SK-N-SH (cell line): ENCODE measurements around the gene GLIPR1L1. TPM values are rescaled to one million over a fixed set of nuclear protein-coding genes. Genes with fewer than 3 reads are reported as not detected.

ENCODE experiments used
- CTCF ChIA-PET: fragments of 300-600, 350-600 bp; formaldehyde crosslinking; extraction: SDS; loops from one replicate; lab custom pipeline; 2021; lab: Yijun Ruan, JAX
- POLR2A ChIA-PET: fragments of 350-600 bp; sonication (Branson Sonifier 250); formaldehyde crosslinking; extraction: SDS; loops from one replicate; lab custom pipeline; 2020; ENCODE audit warnings: antibody characterized with exemption, inconsistent platforms; lab: Yijun Ruan, JAX
- DNase-seq: peaks from one replicate; pipeline ENCODE4 v3.0.0; 2012
- H2AFZ ChIP-seq: fragments of 200-600 bp; sonication (generic); 2 replicates; pipeline ENCODE4 v1.8.1; 2016; ENCODE audit warnings: antibody characterized with exemption, mild to moderate bottlenecking, low read depth
- H3F3A ChIP-seq: fragments of 200-600 bp; sonication (generic); replicated peaks from 2 replicates; pipeline ENCODE3; 2016; ENCODE audit warnings: antibody characterized with exemption, mild to moderate bottlenecking; ENCODE audit not compliant: insufficient read depth
- H3K27ac ChIP-seq, 2 experiments: fragments of 200-500 bp in 1 of 2; fragments of 200-600 bp in 1 of 2; sonication (Bioruptor generic) in 1 of 2; sonication (generic), shearing (Covaris generic) in 1 of 2; 2 replicates each; pipeline versions ENCODE4 v1.5.1 to v1.6.1; 2014 to 2016; ENCODE audit warnings: low read depth in 2 of 2, inconsistent platforms in 1 of 2, low read length in 1 of 2, mild to moderate bottlenecking in 1 of 2, mixed read lengths in 1 of 2
- H3K27me3 ChIP-seq: fragments of 200-600 bp; sonication (generic), shearing (Covaris generic); 2 replicates; pipeline ENCODE4 v1.6.1; 2016; ENCODE audit warnings: mixed run types; ENCODE audit not compliant: insufficient read depth
- H3K36me3 ChIP-seq, 2 experiments: fragments of 200-500 bp in 1 of 2; fragments of 200-600 bp in 1 of 2; sonication (Bioruptor generic) in 1 of 2; sonication (generic) in 1 of 2; replicated peaks in 1 of 2; 2 replicates each; pipeline versions ENCODE3 to v1.5.1; 2014 to 2016; ENCODE audit warnings: low read length in 1 of 2, mild to moderate bottlenecking in 1 of 2; ENCODE audit not compliant: insufficient read depth in 2 of 2, control insufficient read depth in 1 of 2
- H3K4me1 ChIP-seq, 2 experiments: fragments of 200-500 bp in 1 of 2; fragments of 200-600 bp in 1 of 2; sonication (Bioruptor generic) in 1 of 2; sonication (generic), shearing (Covaris generic) in 1 of 2; 2 replicates each; pipeline versions ENCODE4 v1.5.1 to v1.6.1; 2014 to 2016; ENCODE audit warnings: low read depth in 1 of 2, low read length in 1 of 2, mixed run types in 1 of 2; ENCODE audit not compliant: insufficient read depth in 2 of 2, control insufficient read depth in 1 of 2
- H3K4me2 ChIP-seq: fragments of 200-600 bp; sonication (generic), shearing (Covaris generic); 2 replicates; pipeline ENCODE4 v1.6.1; 2017; ENCODE audit warnings: mixed run types
- H3K4me3 ChIP-seq, 2 experiments: fragments of 200-500 bp in 1 of 2; fragments of 200-600 bp in 1 of 2; sonication (Bioruptor generic) in 1 of 2; sonication (generic), shearing (Covaris generic) in 1 of 2; 2 replicates each; pipeline versions ENCODE4 v1.5.1 to v1.8.1; 2014 to 2016; ENCODE audit warnings: low read depth in 2 of 2, inconsistent platforms in 1 of 2, low read length in 1 of 2, mild to moderate bottlenecking in 1 of 2, mixed read lengths in 1 of 2, moderate library complexity in 1 of 2
- H3K79me2 ChIP-seq: fragments of 200-600 bp; sonication (generic); 2 replicates; pipeline ENCODE4 v1.8.1; 2017; ENCODE audit warnings: mild to moderate bottlenecking; ENCODE audit not compliant: insufficient read depth
- H3K9ac ChIP-seq: fragments of 200-600 bp; sonication (generic); 2 replicates; pipeline ENCODE4 v1.6.1; 2017; ENCODE audit warnings: mixed run types
- H3K9me2 ChIP-seq: fragments of 200-600 bp; sonication (generic); 2 replicates; pipeline ENCODE4 v1.6.1; 2017; ENCODE audit warnings: mixed run types
- H3K9me3 ChIP-seq: fragments of 200-600 bp; sonication (generic); 2 replicates; pipeline ENCODE4 v1.6.1; 2017; ENCODE audit warnings: mixed run types, mild to moderate bottlenecking, moderate library complexity
- H4K20me1 ChIP-seq: fragments of 200-600 bp; sonication (generic); 2 replicates; pipeline ENCODE4 v1.6.1; 2017; ENCODE audit warnings: mild to moderate bottlenecking, mixed run types; ENCODE audit not compliant: insufficient read depth
- ELF1 ChIP-seq: IDR thresholded peaks from 2 replicates; pipeline ENCODE4 v1.4.0; 2012
- FOSL2 ChIP-seq: IDR thresholded peaks from 2 replicates; pipeline ENCODE4 v1.4.0; 2012; ENCODE audit warnings: low read depth, mild to moderate bottlenecking, moderate library complexity, borderline replicate concordance
- FOXJ3 ChIP-seq: sonication (generic); formaldehyde crosslinking; IDR thresholded peaks from 2 replicates; pipeline ENCODE4 v1.5.1; 2020; ENCODE audit warnings: mild to moderate bottlenecking, missing genetic modification reagents
- FOXM1 ChIP-seq: IDR thresholded peaks from 2 replicates; pipeline ENCODE4 v1.4.0; 2012; ENCODE audit warnings: low read depth, mild to moderate bottlenecking
- GATA2 ChIP-seq: sonication (generic); formaldehyde crosslinking; IDR thresholded peaks from 2 replicates; pipeline ENCODE4 v1.5.0; 2020; ENCODE audit warnings: mild to moderate bottlenecking, missing genetic modification reagents
- JUND ChIP-seq: IDR thresholded peaks from 2 replicates; pipeline ENCODE4 v1.4.0; 2012
- MEF2A ChIP-seq: IDR thresholded peaks from 2 replicates; pipeline ENCODE4 v1.4.0; 2012; ENCODE audit warnings: low read depth, borderline replicate concordance
- RAD21 ChIP-seq: IDR thresholded peaks from 2 replicates; pipeline ENCODE4 v1.6.1; 2012; ENCODE audit warnings: mild to moderate bottlenecking, low read length
- SIN3A ChIP-seq: IDR thresholded peaks from 2 replicates; pipeline ENCODE4 v1.6.1; 2012; ENCODE audit warnings: low read depth, mild to moderate bottlenecking, low read length, moderate library complexity, borderline replicate concordance
- USF2 ChIP-seq: fragments of 150-350 bp; IDR thresholded peaks from 2 replicates; pipeline ENCODE4 v1.6.1; 2017; ENCODE audit warnings: antibody characterized with exemption, low read length, low read depth, borderline replicate concordance
- YY1 ChIP-seq: IDR thresholded peaks from 2 replicates; pipeline ENCODE4 v1.4.0; 2012; ENCODE audit warnings: low read depth, mild to moderate bottlenecking
- WGBS: methylation state at CpG from one replicate; pipeline ENCODE4 v1.1.6; 2017; ENCODE audit warnings: low lambda C conversion rate; 5-methylcytosine and 5-hydroxymethylcytosine counted together
- polyA plus RNA-seq, 3 experiments: library from polyadenylated mRNA; depleted of rRNA; stranded (reverse); fragments of >200 nt; gene quantifications; 2 replicates each; pipeline ENCODE4 v1.2.3, GENCODE V29; 2012
- TF ChIP-seq, protein P1 (sequence below): fragments of 150-350 bp; IDR thresholded peaks from 2 replicates; pipeline ENCODE4 v1.6.1; 2016; ENCODE audit warnings: mild to moderate bottlenecking, low read depth, low read length
- TF ChIP-seq, protein P2 (sequence below): fragments of 200-600 bp; sonication (generic); IDR thresholded peaks from 2 replicates; pipeline ENCODE4 v1.6.1; 2017; ENCODE audit warnings: antibody characterized with exemption, mild to moderate bottlenecking, moderate library complexity
- TF ChIP-seq, protein P3 (sequence below): IDR thresholded peaks from 2 replicates; pipeline ENCODE4 v1.4.0; 2012; ENCODE audit warnings: low read depth
- TF ChIP-seq, protein P4 (sequence below): IDR thresholded peaks from 2 replicates; pipeline ENCODE4 v1.4.0; 2012; ENCODE audit warnings: low read depth, borderline replicate concordance
- TF ChIP-seq, protein P5 (sequence below): IDR thresholded peaks from 2 replicates; pipeline ENCODE4 v1.4.0; 2012; ENCODE audit warnings: low read depth, borderline replicate concordance

Gene GLIPR1L1
- polyA plus RNA-seq, 1 of the 3 experiments (the other 2 are of a cell fraction), result not detected

- no peak for DNase-seq
- ChIA-PET POLR2A (no interaction called here), CTCF (no interaction called here)
- no peak overlapping the region for H3K4me3 ChIP-seq
- no peaks in the 10 kb centered on the region for H3K27me3 ChIP-seq
- no peak overlapping the region for H3K4me2 ChIP-seq
- H3K9me3 ChIP-seq, result no peaks in the 10 kb centered on the region
- no peaks in the 10 kb centered on the region for H3K9me2 ChIP-seq
- H3K36me3 ChIP-seq, result no peaks in the 10 kb centered on the region
- H3K27ac ChIP-seq, result no peak overlapping the region
- TF ChIP-seq, protein P1, sequence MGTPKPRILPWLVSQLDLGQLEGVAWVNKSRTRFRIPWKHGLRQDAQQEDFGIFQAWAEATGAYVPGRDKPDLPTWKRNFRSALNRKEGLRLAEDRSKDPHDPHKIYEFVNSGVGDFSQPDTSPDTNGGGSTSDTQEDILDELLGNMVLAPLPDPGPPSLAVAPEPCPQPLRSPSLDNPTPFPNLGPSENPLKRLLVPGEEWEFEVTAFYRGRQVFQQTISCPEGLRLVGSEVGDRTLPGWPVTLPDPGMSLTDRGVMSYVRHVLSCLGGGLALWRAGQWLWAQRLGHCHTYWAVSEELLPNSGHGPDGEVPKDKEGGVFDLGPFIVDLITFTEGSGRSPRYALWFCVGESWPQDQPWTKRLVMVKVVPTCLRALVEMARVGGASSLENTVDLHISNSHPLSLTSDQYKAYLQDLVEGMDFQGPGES, result no peak
- TF ChIP-seq RAD21 (no peak), JUND (no peak)
- TF ChIP-seq, protein P2, sequence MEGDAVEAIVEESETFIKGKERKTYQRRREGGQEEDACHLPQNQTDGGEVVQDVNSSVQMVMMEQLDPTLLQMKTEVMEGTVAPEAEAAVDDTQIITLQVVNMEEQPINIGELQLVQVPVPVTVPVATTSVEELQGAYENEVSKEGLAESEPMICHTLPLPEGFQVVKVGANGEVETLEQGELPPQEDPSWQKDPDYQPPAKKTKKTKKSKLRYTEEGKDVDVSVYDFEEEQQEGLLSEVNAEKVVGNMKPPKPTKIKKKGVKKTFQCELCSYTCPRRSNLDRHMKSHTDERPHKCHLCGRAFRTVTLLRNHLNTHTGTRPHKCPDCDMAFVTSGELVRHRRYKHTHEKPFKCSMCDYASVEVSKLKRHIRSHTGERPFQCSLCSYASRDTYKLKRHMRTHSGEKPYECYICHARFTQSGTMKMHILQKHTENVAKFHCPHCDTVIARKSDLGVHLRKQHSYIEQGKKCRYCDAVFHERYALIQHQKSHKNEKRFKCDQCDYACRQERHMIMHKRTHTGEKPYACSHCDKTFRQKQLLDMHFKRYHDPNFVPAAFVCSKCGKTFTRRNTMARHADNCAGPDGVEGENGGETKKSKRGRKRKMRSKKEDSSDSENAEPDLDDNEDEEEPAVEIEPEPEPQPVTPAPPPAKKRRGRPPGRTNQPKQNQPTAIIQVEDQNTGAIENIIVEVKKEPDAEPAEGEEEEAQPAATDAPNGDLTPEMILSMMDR, result no peak
- TF ChIP-seq, protein P3, sequence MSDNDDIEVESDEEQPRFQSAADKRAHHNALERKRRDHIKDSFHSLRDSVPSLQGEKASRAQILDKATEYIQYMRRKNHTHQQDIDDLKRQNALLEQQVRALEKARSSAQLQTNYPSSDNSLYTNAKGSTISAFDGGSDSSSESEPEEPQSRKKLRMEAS, result no peak
- peaks cover 0 to 3% of the 10 kb centered on the region in 2 experiments; a peak in 1 of 4 replicates for H3K4me1 ChIP-seq
- no peak overlapping the region for H2AFZ ChIP-seq
- 98% methylated on average over 1 of the region's 1 CpG for WGBS
- H3K9ac ChIP-seq, result no peak overlapping the region
- H3F3A ChIP-seq, result peaks cover 6% of the 10 kb centered on the region
- no peaks in the 10 kb centered on the region for H3K79me2 ChIP-seq
- H4K20me1 ChIP-seq, result no peaks in the 10 kb centered on the region
These were observed 6.8 kb upstream of the GLIPR1L1 start for GRCh38 chr12:75327642-75328041.

DNA sequence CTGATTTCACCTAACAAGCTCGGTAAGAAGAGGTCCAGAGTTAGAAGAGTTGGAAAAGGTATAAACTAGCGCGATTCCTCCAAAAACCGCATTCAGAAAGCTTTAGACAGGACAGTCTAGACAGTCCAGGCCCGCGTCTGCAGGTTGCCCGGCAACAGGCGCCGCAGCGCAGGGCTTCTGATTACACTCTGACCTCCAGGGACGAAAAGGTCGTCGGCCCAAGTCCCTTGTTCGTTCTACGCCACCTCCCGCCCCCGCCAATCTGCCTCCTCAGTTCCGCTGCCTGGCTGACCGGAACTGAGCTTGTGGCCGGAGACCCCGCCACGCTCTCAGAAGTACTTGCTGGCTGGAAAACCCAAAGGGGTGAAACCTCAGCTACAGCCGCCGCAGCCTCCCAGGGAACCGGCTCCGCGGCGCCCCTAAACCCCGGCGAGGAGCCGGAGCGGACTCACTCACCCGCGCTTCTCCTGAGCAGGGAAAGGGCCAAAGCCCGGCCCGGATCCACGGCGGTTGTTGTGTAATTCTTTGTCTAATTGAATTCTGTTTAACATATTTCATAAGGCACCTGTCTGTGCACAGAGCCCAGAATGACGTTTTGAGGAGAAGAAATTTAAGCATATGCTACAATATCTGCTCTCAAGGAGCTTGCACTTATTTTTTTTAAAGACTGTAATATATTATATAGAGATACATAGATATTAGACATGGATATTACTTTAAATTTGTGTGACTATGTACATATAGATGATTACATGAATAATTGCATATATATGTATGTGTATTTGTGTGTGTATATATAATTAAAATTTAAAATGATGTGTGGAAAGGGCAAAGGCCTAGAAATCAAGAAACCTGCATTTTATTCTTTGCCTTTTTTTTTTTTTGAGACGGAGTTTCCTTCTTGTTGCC is 4.3 kb upstream of the GLIPR1L1 start, which contains the start of gene CAPS2:
TSS of gene CAPS2 (minus strand) at position 407 of the 909 bp plus-strand sequence. CDS start 3,826 bp downstream, outside the sequence.
- Histone ChIP-seq H3K4me1 (peaks cover 0 to 7% of the 10 kb centered on the region in 2 experiments; a peak in 2 of 4 replicates), H2AFZ (peak within 1 kb of the TSS; percentile 93), H3K36me3 (no peaks in the 10 kb centered on the region), H3K9me2 (no peaks in the 10 kb centered on the region), H3K9me3 (no peaks in the 10 kb centered on the region), H3K79me2 (no peaks in the 10 kb centered on the region), H3K9ac (peak within 1 kb of the TSS; percentile 71), H3K27me3 (no peaks in the 10 kb centered on the region), H3K4me2 (peak within 1 kb of the TSS; percentile 88), H4K20me1 (no peaks in the 10 kb centered on the region), H3K27ac (peak within 1 kb of the TSS; percentile 54 to 73), H3K4me3 (peak within 1 kb of the TSS; percentile 82 to 91), H3F3A (peaks cover 9% of the 10 kb centered on the region)
- peak; percentile 89 for DNase-seq
- ChIA-PET POLR2A (no interaction called here), CTCF (interaction anchor here (0.6 to 2.1 kb wide), 6 partner anchors 9 to 154 kb away, joined by 3 to 5 read pairs (median 3); partner anchors contain the start of gene GLIPR1L2)
- 6% methylated on average over 19 of the region's 40 CpGs for WGBS
- TF ChIP-seq SIN3A (no peak), USF2 (no peak), ELF1 (no peak), FOXM1 (no peak), GATA2 (CRISPR knock-in tag) (no peak), MEF2A (no peak; the same call in 1 of the 2 replicates), FOXJ3 (no peak), RAD21 (peak; percentile 15; the same call in 1 of the 2 replicates), FOSL2 (peak; percentile 34; the same call in 1 of the 2 replicates), YY1 (peak; percentile 77; the same call in 1 of the 2 replicates)
- TF ChIP-seq, protein P4, sequence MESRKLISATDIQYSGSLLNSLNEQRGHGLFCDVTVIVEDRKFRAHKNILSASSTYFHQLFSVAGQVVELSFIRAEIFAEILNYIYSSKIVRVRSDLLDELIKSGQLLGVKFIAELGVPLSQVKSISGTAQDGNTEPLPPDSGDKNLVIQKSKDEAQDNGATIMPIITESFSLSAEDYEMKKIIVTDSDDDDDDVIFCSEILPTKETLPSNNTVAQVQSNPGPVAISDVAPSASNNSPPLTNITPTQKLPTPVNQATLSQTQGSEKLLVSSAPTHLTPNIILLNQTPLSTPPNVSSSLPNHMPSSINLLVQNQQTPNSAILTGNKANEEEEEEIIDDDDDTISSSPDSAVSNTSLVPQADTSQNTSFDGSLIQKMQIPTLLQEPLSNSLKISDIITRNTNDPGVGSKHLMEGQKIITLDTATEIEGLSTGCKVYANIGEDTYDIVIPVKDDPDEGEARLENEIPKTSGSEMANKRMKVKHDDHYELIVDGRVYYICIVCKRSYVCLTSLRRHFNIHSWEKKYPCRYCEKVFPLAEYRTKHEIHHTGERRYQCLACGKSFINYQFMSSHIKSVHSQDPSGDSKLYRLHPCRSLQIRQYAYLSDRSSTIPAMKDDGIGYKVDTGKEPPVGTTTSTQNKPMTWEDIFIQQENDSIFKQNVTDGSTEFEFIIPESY, result peak; percentile 54; the same call in 1 of the 2 replicates
- TF ChIP-seq, protein P1, result no peak
- TF ChIP-seq, protein P5, sequence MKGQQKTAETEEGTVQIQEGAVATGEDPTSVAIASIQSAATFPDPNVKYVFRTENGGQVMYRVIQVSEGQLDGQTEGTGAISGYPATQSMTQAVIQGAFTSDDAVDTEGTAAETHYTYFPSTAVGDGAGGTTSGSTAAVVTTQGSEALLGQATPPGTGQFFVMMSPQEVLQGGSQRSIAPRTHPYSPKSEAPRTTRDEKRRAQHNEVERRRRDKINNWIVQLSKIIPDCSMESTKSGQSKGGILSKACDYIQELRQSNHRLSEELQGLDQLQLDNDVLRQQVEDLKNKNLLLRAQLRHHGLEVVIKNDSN, result 0 out of 2 replicates have a peak, but pooled peaks have one; percentile 19
